ENCODE measurements around the gene ITPRID2.

The ITPRID2 gene

DNA sequence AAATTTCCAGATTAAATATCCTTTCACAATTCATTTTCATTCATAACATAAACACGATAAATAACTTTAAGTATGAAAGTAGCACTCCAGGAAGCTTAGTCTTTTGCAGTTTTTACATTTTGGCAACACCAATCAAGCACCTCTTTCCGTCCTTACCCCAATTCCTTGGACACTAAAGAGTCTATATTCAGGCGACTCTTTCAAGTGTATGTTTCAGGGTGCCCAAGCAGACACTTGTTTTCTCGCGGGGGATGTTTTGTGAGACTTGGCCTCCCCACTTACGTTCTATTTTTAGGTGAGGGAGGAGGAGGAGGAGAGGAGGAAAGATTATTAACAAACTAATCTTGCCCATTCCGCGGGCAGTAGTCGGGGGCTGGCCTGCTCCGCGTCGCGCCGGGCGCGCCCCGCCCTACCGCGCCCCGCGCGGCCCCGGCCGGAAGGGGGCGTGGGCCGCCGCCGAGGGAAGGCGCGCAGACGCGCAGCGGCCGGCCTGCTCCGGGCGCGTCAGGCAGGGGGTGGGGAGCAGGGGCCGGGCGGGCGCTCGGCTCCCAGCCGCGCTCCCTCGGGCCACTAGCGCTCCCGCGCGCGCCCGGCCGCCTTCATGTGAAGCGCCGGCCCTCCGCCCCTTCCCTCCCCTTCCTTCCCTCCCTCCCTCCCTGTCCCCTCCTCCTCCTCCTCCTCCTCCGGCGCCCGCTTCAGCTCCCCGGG lies at the start of gene ITPRID2:
ITPRID2 (plus strand) TSS at position 473 of the 708 bp plus-strand sequence. CDS start 337 bp downstream, outside the sequence.
- peaks cover 3% of the 10 kb centered on the region; the same call in 1 of the 2 replicates for H3K4me1 ChIP-seq (ENCODE audit: control insufficient read depth, insufficient read depth, low read length)

DNA sequence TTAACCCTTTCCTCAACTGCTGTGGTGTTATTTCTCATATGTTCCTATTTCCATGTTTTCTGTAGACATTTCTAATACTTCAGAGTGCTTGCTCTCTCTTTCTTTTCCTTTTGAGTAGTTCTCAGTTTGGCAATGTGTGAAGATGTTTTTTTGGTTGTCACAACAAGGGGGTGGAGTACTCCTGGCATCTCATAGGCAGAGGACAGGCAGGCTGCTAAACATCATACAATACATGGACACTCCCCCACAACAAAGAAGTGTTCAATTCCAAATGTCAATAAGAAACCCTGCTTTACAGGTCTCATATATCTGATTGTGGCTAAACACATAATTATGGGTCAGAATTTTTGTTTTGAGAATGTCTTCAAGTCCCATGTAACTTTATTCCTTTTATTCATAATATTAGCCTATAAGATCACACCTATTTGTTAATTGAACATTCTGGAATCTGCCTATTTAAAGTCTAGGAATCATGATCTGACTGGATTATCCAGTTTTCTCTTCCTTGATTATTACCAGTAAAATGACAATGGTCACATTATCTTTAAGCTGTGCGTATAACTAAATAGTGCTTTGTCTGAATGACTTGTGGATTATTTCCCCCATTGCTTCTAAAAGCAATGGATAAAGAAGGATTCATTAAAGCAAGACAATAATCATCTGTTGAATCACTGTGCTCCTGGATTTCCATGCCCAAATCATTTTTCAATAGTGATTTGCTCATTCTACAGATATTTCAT lies 46.8 kb upstream of the ITPRID2 start:
- no peaks in the 10 kb centered on the region for H3K36me3 ChIP-seq (ENCODE audit: control insufficient read depth, insufficient read depth, low read length)
- H3K9ac ChIP-seq (ENCODE audit: low read depth, low read length), result no peak overlapping the region
- H3K27ac ChIP-seq (ENCODE audit: low read depth, low read length), result no peak overlapping the region
- no peaks in the 10 kb centered on the region for H3K27me3 ChIP-seq (ENCODE audit: control insufficient read depth, insufficient read depth, low read length)
- H3K9me3 ChIP-seq (ENCODE audit: control insufficient read depth, insufficient read depth, low read length), result no peaks in the 10 kb centered on the region
- H3K4me3 ChIP-seq (ENCODE audit: low read depth, low read length), result no peak overlapping the region
- H3K4me1 ChIP-seq (ENCODE audit: control insufficient read depth, insufficient read depth, low read length), result peaks cover 34% of the 10 kb centered on the region

More for the DNA sequence above, at the start of gene ITPRID2:
- Histone ChIP-seq H3K27ac (ENCODE audit: low read depth, low read length) (peak within 1 kb of the TSS; percentile 77), H3K27me3 (ENCODE audit: control insufficient read depth, insufficient read depth, low read length) (peaks cover 12% of the 10 kb centered on the region), H3K9me3 (ENCODE audit: control insufficient read depth, insufficient read depth, low read length) (no peaks in the 10 kb centered on the region), H3K4me3 (ENCODE audit: low read depth, low read length) (peak within 1 kb of the TSS; percentile 86), H3K36me3 (ENCODE audit: control insufficient read depth, insufficient read depth, low read length) (no peaks in the 10 kb centered on the region), H3K9ac (ENCODE audit: low read depth, low read length) (peak within 1 kb of the TSS; percentile 64)

DNA sequence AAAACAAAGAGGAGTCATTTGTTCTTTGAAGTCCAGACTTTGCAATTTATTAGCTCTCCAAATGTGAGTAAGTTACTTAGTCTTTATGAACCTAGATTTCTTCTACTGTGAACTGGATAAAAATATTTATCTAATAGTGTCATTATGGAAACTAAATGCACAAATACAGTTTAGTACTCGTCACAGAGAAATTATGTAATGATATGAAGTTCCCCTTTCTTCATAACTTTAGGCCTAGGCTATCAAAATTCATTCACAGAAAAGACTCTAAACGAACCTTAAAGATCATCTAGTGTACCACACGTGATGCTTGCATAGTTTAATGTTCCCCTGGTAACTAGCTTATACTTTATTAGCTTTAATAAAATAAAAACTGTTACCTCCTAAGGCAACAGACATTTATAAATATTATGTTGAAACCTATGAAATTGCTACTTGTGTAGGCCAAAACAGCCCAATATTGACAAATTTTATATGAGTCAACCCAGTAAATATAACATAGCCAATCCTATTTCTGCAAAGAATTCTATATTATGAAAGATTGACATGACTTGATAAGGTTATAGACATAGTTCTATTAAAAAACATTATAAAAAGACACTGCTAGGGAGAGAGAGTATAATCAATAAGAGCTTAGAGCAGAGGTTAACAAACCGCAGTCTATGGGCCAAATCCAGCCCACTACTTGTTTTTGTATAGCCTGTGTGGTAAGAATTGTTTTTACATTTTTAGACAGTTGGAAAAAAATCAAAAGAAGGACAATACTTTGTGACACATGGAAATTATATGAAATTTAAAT lies 44.9 kb upstream of the ITPRID2 start:
- no peak overlapping the region for H3K4me3 ChIP-seq (ENCODE audit: low read depth, low read length)
- H3K27ac ChIP-seq (ENCODE audit: low read depth, low read length), result no peak overlapping the region
- no peaks in the 10 kb centered on the region for H3K9me3 ChIP-seq (ENCODE audit: control insufficient read depth, insufficient read depth, low read length)
- H3K27me3 ChIP-seq (ENCODE audit: control insufficient read depth, insufficient read depth, low read length), result no peaks in the 10 kb centered on the region
- H3K9ac ChIP-seq (ENCODE audit: low read depth, low read length), result no peak overlapping the region
- peaks cover 39% of the 10 kb centered on the region for H3K4me1 ChIP-seq (ENCODE audit: control insufficient read depth, insufficient read depth, low read length)
- no peaks in the 10 kb centered on the region for H3K36me3 ChIP-seq (ENCODE audit: control insufficient read depth, insufficient read depth, low read length)

DNA sequence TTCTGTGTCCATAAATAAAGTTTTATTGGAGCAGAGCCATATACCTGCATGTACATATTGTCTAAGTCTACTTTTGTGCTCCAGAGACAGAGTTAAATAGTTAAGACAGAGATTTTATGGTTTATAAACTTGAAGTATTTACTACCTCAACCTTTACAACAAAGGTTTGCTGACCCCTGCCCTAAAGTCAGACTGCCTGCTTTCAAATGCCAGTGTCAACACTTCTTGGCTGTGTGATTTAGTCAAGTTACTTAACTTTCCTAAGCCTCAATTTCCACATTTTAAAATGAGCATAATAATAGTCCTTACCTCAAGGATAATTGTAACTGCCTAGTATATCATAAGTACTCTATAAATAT lies 44.4 kb upstream of the ITPRID2 start:
- Histone ChIP-seq H3K4me3 (ENCODE audit: low read depth, low read length) (no peak overlapping the region), H3K27me3 (ENCODE audit: control insufficient read depth, insufficient read depth, low read length) (no peaks in the 10 kb centered on the region), H3K9me3 (ENCODE audit: control insufficient read depth, insufficient read depth, low read length) (no peaks in the 10 kb centered on the region), H3K9ac (ENCODE audit: low read depth, low read length) (no peak overlapping the region), H3K4me1 (ENCODE audit: control insufficient read depth, insufficient read depth, low read length) (peaks cover 39% of the 10 kb centered on the region), H3K36me3 (ENCODE audit: control insufficient read depth, insufficient read depth, low read length) (no peaks in the 10 kb centered on the region), H3K27ac (ENCODE audit: low read depth, low read length) (no peak overlapping the region)

DNA sequence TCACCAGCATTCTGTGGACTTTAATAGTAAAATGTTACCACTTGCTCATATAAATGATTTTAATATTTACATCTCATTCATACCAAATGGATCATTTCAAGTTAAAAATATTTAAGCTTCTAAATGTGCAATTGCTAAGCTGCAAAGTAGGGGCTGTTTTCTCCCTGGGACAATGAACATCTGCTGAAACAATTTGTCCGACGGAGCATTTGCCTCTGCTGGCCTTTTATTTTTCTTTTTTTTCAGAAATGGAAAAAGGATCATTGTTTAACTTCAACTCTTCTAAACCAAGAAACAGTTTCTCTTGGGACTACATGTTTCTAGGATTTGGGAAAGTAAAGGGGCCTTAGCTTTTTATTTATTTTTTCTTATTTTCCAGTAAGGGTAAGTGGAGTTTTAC lies 43.8 kb upstream of the ITPRID2 start:
- Histone ChIP-seq H3K9me3 (ENCODE audit: control insufficient read depth, insufficient read depth, low read length) (no peaks in the 10 kb centered on the region), H3K27me3 (ENCODE audit: control insufficient read depth, insufficient read depth, low read length) (no peaks in the 10 kb centered on the region), H3K4me1 (ENCODE audit: control insufficient read depth, insufficient read depth, low read length) (peaks cover 39% of the 10 kb centered on the region), H3K9ac (ENCODE audit: low read depth, low read length) (no peak overlapping the region), H3K27ac (ENCODE audit: low read depth, low read length) (no peak overlapping the region), H3K4me3 (ENCODE audit: low read depth, low read length) (no peak overlapping the region), H3K36me3 (ENCODE audit: control insufficient read depth, insufficient read depth, low read length) (no peaks in the 10 kb centered on the region)

DNA sequence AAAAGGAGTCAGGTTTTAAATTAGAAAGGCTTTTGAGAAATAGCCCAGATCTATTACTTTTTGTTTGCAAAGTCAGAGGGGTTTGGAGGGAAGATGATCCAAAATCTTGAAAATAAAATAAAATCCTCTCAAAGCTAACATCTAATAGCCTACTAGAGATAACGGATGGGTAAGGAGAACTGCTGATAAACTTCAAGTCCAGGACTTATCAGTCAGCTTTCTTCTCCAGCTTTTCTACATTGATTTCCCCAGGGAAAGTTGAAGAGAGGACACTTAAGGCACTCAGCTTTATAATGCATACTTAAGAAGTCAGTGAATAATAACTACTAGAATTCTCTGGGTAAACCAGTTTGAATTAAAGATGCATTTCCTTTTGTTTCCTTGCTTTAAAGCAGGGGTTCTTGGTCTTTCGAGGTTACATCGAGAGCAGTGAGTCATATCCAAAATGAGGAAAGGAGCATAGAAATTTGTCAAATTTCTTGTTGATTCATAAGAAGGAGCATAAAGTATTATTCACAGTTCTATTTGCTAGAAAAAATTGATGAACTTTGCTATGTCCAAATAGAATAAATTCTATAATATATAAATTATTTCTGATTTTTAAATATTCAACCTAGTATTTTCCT lies 43.2 kb upstream of the ITPRID2 start:
- Histone ChIP-seq H3K9ac (ENCODE audit: low read depth, low read length) (no peak overlapping the region), H3K4me1 (ENCODE audit: control insufficient read depth, insufficient read depth, low read length) (peaks cover 39% of the 10 kb centered on the region), H3K36me3 (ENCODE audit: control insufficient read depth, insufficient read depth, low read length) (no peaks in the 10 kb centered on the region), H3K9me3 (ENCODE audit: control insufficient read depth, insufficient read depth, low read length) (no peaks in the 10 kb centered on the region), H3K27me3 (ENCODE audit: control insufficient read depth, insufficient read depth, low read length) (no peaks in the 10 kb centered on the region), H3K4me3 (ENCODE audit: low read depth, low read length) (peak overlapping the region; percentile 2; the same call in 1 of the 2 replicates), H3K27ac (ENCODE audit: low read depth, low read length) (no peak overlapping the region)

DNA sequence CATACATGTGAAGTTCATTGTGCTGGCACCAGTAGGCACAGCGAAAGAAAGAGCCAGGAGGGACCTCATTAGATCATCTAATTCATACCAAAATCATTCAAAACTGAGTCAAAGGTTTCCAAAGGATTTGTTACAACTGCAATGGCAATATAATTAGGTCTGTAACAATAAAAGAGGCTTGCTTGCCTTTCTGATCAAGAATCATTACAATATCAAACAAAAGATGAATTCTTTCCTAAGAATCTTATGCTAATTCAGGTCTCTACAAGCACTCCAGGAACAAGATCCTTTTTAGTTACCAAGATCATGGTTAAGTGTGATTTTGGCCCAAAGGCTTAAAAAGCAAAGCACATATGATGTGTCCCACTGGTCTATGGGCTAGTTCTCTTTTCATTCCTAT lies 41.9 kb upstream of the ITPRID2 start:
- Histone ChIP-seq H3K4me1 (ENCODE audit: control insufficient read depth, insufficient read depth, low read length) (peaks cover 40% of the 10 kb centered on the region), H3K36me3 (ENCODE audit: control insufficient read depth, insufficient read depth, low read length) (no peaks in the 10 kb centered on the region), H3K9me3 (ENCODE audit: control insufficient read depth, insufficient read depth, low read length) (no peaks in the 10 kb centered on the region), H3K27me3 (ENCODE audit: control insufficient read depth, insufficient read depth, low read length) (no peaks in the 10 kb centered on the region), H3K27ac (ENCODE audit: low read depth, low read length) (no peak overlapping the region), H3K9ac (ENCODE audit: low read depth, low read length) (no peak overlapping the region), H3K4me3 (ENCODE audit: low read depth, low read length) (no peak overlapping the region)

DNA sequence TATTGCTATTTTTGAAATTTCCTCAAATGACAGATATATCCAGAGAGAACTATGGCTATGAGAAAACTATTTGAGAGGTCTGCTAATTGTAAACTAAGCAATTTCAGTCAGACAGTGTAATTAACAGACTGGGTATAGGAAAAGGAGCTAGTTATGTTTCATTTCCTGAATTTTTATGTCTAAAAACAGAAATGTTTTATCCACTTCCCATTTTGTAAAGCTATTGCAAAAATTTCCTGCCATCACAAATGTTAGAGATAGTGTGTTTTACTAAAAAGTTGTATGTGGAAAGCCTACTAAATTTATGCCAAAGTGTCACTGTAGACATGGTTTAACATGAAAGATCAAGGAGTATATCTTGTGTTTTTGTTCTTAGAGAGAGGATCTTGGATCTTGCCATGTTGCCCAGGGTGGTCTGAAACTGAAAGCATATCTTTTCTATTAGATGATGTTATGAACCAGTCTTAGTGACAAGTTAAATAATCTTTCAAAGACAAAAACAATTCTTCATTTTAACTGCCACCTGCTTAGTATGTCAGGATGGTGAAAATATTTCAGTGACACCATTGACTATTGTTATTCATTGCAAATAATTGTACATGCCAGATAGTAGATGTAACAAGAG lies 40.5 kb upstream of the ITPRID2 start:
- Histone ChIP-seq H3K4me3 (ENCODE audit: low read depth, low read length) (no peak overlapping the region), H3K9me3 (ENCODE audit: control insufficient read depth, insufficient read depth, low read length) (no peaks in the 10 kb centered on the region), H3K9ac (ENCODE audit: low read depth, low read length) (no peak overlapping the region), H3K27ac (ENCODE audit: low read depth, low read length) (no peak overlapping the region), H3K36me3 (ENCODE audit: control insufficient read depth, insufficient read depth, low read length) (no peaks in the 10 kb centered on the region), H3K4me1 (ENCODE audit: control insufficient read depth, insufficient read depth, low read length) (peaks cover 42% of the 10 kb centered on the region), H3K27me3 (ENCODE audit: control insufficient read depth, insufficient read depth, low read length) (no peaks in the 10 kb centered on the region)

DNA sequence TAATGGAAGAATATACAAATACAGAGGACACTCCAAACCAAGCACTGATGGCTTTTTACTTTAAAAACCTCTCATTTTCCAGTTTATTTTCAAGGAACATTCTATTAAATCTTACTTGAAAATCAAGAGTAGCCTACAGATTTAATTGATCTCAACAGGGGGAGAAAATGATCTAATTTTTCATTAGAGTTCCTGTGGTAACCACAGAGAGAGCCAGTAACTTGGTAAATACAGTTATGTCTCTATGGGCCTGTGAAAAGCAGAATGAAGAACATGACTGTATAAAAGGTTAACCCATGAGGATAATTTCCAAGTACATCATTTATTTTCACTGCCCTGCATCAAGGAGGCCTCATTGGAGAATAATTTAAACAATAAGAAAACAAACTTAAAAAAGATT lies 39.8 kb upstream of the ITPRID2 start:
- Histone ChIP-seq H3K4me1 (ENCODE audit: control insufficient read depth, insufficient read depth, low read length) (peaks cover 37% of the 10 kb centered on the region), H3K27ac (ENCODE audit: low read depth, low read length) (no peak overlapping the region), H3K9me3 (ENCODE audit: control insufficient read depth, insufficient read depth, low read length) (no peaks in the 10 kb centered on the region), H3K9ac (ENCODE audit: low read depth, low read length) (no peak overlapping the region), H3K27me3 (ENCODE audit: control insufficient read depth, insufficient read depth, low read length) (no peaks in the 10 kb centered on the region), H3K36me3 (ENCODE audit: control insufficient read depth, insufficient read depth, low read length) (no peaks in the 10 kb centered on the region), H3K4me3 (ENCODE audit: low read depth, low read length) (no peak overlapping the region)

DNA sequence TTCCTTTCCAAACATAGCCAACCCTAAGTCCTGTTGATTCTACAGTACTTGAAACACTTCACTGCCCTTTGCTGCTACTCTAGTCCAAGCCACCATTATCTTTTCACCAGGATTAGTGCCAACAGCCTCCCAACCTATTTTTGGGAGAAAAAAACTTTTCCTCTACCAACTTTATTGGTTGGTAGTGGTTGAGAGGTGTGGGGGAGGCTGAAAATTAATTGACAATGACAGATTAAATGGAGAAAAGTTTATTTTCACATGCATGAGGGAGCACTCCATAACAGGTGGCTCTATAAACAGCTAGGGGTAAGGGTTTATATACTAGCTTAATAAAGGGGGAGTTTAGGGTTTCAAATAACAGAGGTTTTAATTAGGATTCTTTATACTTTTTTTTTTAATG lies 37.8 kb upstream of the ITPRID2 start:
- Histone ChIP-seq H3K9me3 (ENCODE audit: control insufficient read depth, insufficient read depth, low read length) (no peaks in the 10 kb centered on the region), H3K4me3 (ENCODE audit: low read depth, low read length) (no peak overlapping the region), H3K27ac (ENCODE audit: low read depth, low read length) (no peak overlapping the region), H3K9ac (ENCODE audit: low read depth, low read length) (no peak overlapping the region), H3K27me3 (ENCODE audit: control insufficient read depth, insufficient read depth, low read length) (no peaks in the 10 kb centered on the region), H3K4me1 (ENCODE audit: control insufficient read depth, insufficient read depth, low read length) (peaks cover 20% of the 10 kb centered on the region), H3K36me3 (ENCODE audit: control insufficient read depth, insufficient read depth, low read length) (no peaks in the 10 kb centered on the region)
